ENCODE measurements around the gene PIK3R3.

The PIK3R3 gene

GRCh38 chr1:46020010-46020409 is 112.4 kb downstream of the PIK3R3 start:
- no peak for DNase-seq

- DNase-seq, result no peak
Measured at GRCh38 chr1:46019348-46019747, 113.1 kb downstream of the PIK3R3 start.

- DNase-seq, result no peak
Measured at GRCh38 chr1:46017876-46018503, 114.4 kb downstream of the PIK3R3 start.

- no peak for DNase-seq
Measured at GRCh38 chr1:46013581-46013980, 118.8 kb downstream of the PIK3R3 start.

GRCh38 chr1:46012236-46012635 is 120.2 kb downstream of the PIK3R3 start:
- no peak for DNase-seq

GRCh38 chr1:46011121-46011695 is 121.2 kb downstream of the PIK3R3 start:
- DNase-seq, result no peak

GRCh38 chr1:46010611-46011010 is 121.8 kb downstream of the PIK3R3 start:
- no peak for DNase-seq

GRCh38 chr1:46008585-46008984 is 123.8 kb downstream of the PIK3R3 start:
- no peak for DNase-seq

- no peak for DNase-seq
Measured at GRCh38 chr1:46005594-46005993, 126.8 kb downstream of the PIK3R3 start.

GRCh38 chr1:46004492-46004891 is 127.9 kb downstream of the PIK3R3 start:
- no peak for DNase-seq

- no peak for DNase-seq
Measured at GRCh38 chr1:46003315-46003714, 129.1 kb downstream of the PIK3R3 start.

- no peak for DNase-seq
Measured at GRCh38 chr1:46002551-46003150, 129.8 kb downstream of the PIK3R3 start.

GRCh38 chr1:46001081-46001785 is 131.2 kb downstream of the PIK3R3 start:
- no peak for DNase-seq

- no peak for DNase-seq
Measured at GRCh38 chr1:45999507-45999906, 132.9 kb downstream of the PIK3R3 start.

- DNase-seq, result no peak
Measured at GRCh38 chr1:45998020-45998617, 134.3 kb downstream of the PIK3R3 start.

- no peak for DNase-seq
Measured at GRCh38 chr1:45995298-45995697, 137.1 kb downstream of the PIK3R3 start.

GRCh38 chr1:45994423-45994822 is 138.0 kb downstream of the PIK3R3 start:
- DNase-seq, result no peak
